Muscle of back (tissue), 13 donors: ENCODE results near the gene UBQLN1. TPM values are rescaled to one million over a fixed set of nuclear protein-coding genes. Genes with fewer than 3 reads are reported as not detected.
"Not testable (repeated sequence)": the region's sequence is repeated elsewhere in the genome, so short reads cannot be mapped to it uniquely, and the experiment has no call there.

ENCODE experiments used
- DNase-seq, 3 donors: peaks; one replicate each; pipeline versions ENCODE4 v3.0.0 to v3.0.0-alpha.2; 2013
- long read RNA-seq, 9 donors: transcript quantifications; one replicate each; lab custom pipeline, GENCODE V29; 2026
- polyA plus RNA-seq, 10 donors: library from polyadenylated mRNA; unstranded; fragments of 120-200 nt; gene quantifications; one replicate each; pipeline ENCODE4 v1.2.1, GENCODE V29; 2013; ENCODE audit not compliant: insufficient read length in 10 of 10

The UBQLN1 gene
- polyA plus RNA-seq: 10 to 100 TPM; 62.3 to 87.3 (median 67.1) TPM
- long read RNA-seq, donor 1, full-length matches to known transcripts: 11 of 22 reads
- long read RNA-seq, donor 1, partial matches to known transcripts: 11 of 22 reads
- long read RNA-seq, donor 1, other reads (novel, unspliced or antisense): 0 of 22 reads
- long read RNA-seq, donor 2, full-length matches to known transcripts: 15 of 22 reads
- long read RNA-seq, donor 2, partial matches to known transcripts: 7 of 22 reads
- long read RNA-seq, donor 2, other reads (novel, unspliced or antisense): 0 of 22 reads
- long read RNA-seq, donor 3: 0 reads
- long read RNA-seq, donor 4, full-length matches to known transcripts: 12 of 12 reads
- long read RNA-seq, donor 4, partial matches to known transcripts: 0 of 12 reads
- long read RNA-seq, donor 4, other reads (novel, unspliced or antisense): 0 of 12 reads
- long read RNA-seq, donor 5, full-length matches to known transcripts: 10 of 15 reads
- long read RNA-seq, donor 5, partial matches to known transcripts: 5 of 15 reads
- long read RNA-seq, donor 5, other reads (novel, unspliced or antisense): 0 of 15 reads
- long read RNA-seq, donor 6, full-length matches to known transcripts: 14 of 19 reads
- long read RNA-seq, donor 6, partial matches to known transcripts: 5 of 19 reads
- long read RNA-seq, donor 6, other reads (novel, unspliced or antisense): 0 of 19 reads
- long read RNA-seq, donor 7, full-length matches to known transcripts: 8 of 8 reads
- long read RNA-seq, donor 7, partial matches to known transcripts: 0 of 8 reads
- long read RNA-seq, donor 7, other reads (novel, unspliced or antisense): 0 of 8 reads
- long read RNA-seq, donor 8, full-length matches to known transcripts: 16 of 16 reads
- long read RNA-seq, donor 8, partial matches to known transcripts: 0 of 16 reads
- long read RNA-seq, donor 8, other reads (novel, unspliced or antisense): 0 of 16 reads
- long read RNA-seq, donor 9, full-length matches to known transcripts: 1 of 1 reads
- long read RNA-seq, donor 9, partial matches to known transcripts: 0 of 1 reads
- long read RNA-seq, donor 9, other reads (novel, unspliced or antisense): 0 of 1 reads

GRCh38 chr9:83707768-83708514 is at the start of gene UBQLN1:
Gene UBQLN1, minus strand, starts transcription at chr9:83707958. Its CDS starts 279 bp downstream, at chr9:83707679.
- peak; percentile 94 to 98 (median 98) for DNase-seq

- no peak for DNase-seq
Measured at GRCh38 chr9:83754383-83754977, 46.7 kb upstream of the UBQLN1 start.

- DNase-seq: no peak
Measured at GRCh38 chr9:83749706-83750105, 41.9 kb upstream of the UBQLN1 start.

- DNase-seq: no peak
Measured at GRCh38 chr9:83744206-83744605, 36.4 kb upstream of the UBQLN1 start.

GRCh38 chr9:83733739-83734138 is 26.0 kb upstream of the UBQLN1 start:
- DNase-seq: no peak

GRCh38 chr9:83728591-83729368 is 21.0 kb upstream of the UBQLN1 start:
- not testable (repeated sequence) for DNase-seq

- DNase-seq: no peak
Measured at GRCh38 chr9:83724436-83724835, 16.7 kb upstream of the UBQLN1 start.

- no peak for DNase-seq
Measured at GRCh38 chr9:83722726-83723495, 15.2 kb upstream of the UBQLN1 start.

GRCh38 chr9:83721509-83721908 is 13.8 kb upstream of the UBQLN1 start:
- DNase-seq: no peak

GRCh38 chr9:83715794-83716193 is 8.0 kb upstream of the UBQLN1 start:
- no peak for DNase-seq

GRCh38 chr9:83715221-83715620 is 7.5 kb upstream of the UBQLN1 start:
- DNase-seq: no peak

GRCh38 chr9:83714329-83714728 is 6.6 kb upstream of the UBQLN1 start:
- no peak for DNase-seq

- DNase-seq: peak in 2 of 3 donors; percentile 53 to 76
Measured at GRCh38 chr9:83708515-83709158, 879 bp upstream of the UBQLN1 start.

- no peak for DNase-seq
Measured at GRCh38 chr9:83707518-83707767, 315 bp downstream of the UBQLN1 start.

- peak; percentile 13 to 85 (median 61) for DNase-seq
Measured at GRCh38 chr9:83706676-83707517, 861 bp downstream of the UBQLN1 start.

GRCh38 chr9:83705219-83705651 is 2.5 kb downstream of the UBQLN1 start:
- not testable (repeated sequence) for DNase-seq

GRCh38 chr9:83701769-83702168 is 6.0 kb downstream of the UBQLN1 start:
- peak in 1 of 3 donors; percentile 18 for DNase-seq

- DNase-seq: no peak
Measured at GRCh38 chr9:83701286-83701685, 6.5 kb downstream of the UBQLN1 start.
